Occipital lobe (tissue), 2 donors: ENCODE results near the gene STPG4. TPM values are rescaled to one million over a fixed set of nuclear protein-coding genes. Genes with fewer than 3 reads are reported as not detected.

Experiments
- DNase-seq: peaks from one replicate; lab custom pipeline; 2025; lab: John Stamatoyannopoulos, UW
- total RNA-seq: library from RNA; depleted of rRNA; stranded (reverse); fragments of >200 nt; gene quantifications from one replicate; pipeline ENCODE4 v1.2.3, GENCODE V29; 2014

Gene STPG4
- total RNA-seq, 1 donor from 2014 or later, result 0.78 TPM

- no peak for DNase-seq
These were observed 117.4 kb downstream of the STPG4 start for GRCh38 chr2:47037678-47038077.

Other genes with a start within 250 kb of the STPG4 start
- gene MCFD2, start 239.5 kb downstream of the STPG4 start, total RNA-seq, result 52.9 TPM
- gene TTC7A, start 214.1 kb downstream of the STPG4 start, total RNA-seq, result 8.4 TPM
- gene CALM2, start 21.2 kb upstream of the STPG4 start, total RNA-seq, result 744 TPM
- gene EPCAM, start 214.0 kb upstream of the STPG4 start, total RNA-seq, result 55.7 TPM
- gene MSH2, start 247.8 kb upstream of the STPG4 start, total RNA-seq, result 75.6 TPM